Ovary (tissue), 3 donors: Measurements from ENCODE around the gene PLXNA4.

ENCODE experiments used
- CTCF ChIP-seq, 3 donors: fragments of 450-650 bp in 2 of 3; fragments of 200-600 bp in 1 of 3; IDR thresholded peaks; one replicate each; pipeline versions ENCODE4 v1.5.1 to v1.8.0; 2016 to 2022; ENCODE audit warnings: antibody characterized with exemption in 3 of 3, mild to moderate bottlenecking in 1 of 3
- EP300 ChIP-seq: sonication (generic); formaldehyde crosslinking; IDR thresholded peaks from one replicate; pipeline ENCODE4 v1.6.1; 2017; ENCODE audit warnings: antibody characterized with exemption
- POLR2A ChIP-seq: fragments of 450-650 bp; IDR thresholded peaks from one replicate; pipeline ENCODE4 v1.6.1; 2017; ENCODE audit warnings: antibody characterized with exemption, mild to moderate bottlenecking, moderate library complexity
- donor health status: DM: no; HTN: no; CAD: no.

GRCh38 chr7:132077971-132078685, 498.1 kb downstream of the PLXNA4 start:
- TF ChIP-seq CTCF (IDR thresholded peaks at IDR 0.05) (no peak), POLR2A (no peak), EP300 (no peak)
